Neuronal stem cell (in vitro differentiated cells): Measurements from ENCODE around the gene GLI3.

Experiments used
- DNase-seq: peaks from one replicate; pipeline ENCODE4 v3.0.0-alpha.2; 2013; ENCODE audit warnings: low spot score
- H2AFZ ChIP-seq: one replicate; pipeline ENCODE4 v1.6.1; 2013; ENCODE audit warnings: mild to moderate bottlenecking, low read length, inconsistent platforms
- H2AK5ac ChIP-seq: 2 replicates; pipeline ENCODE4 v1.6.1; 2013; ENCODE audit warnings: low read depth, mild to moderate bottlenecking, inconsistent platforms, low read length, moderate library complexity, mixed read lengths
- H2BK120ac ChIP-seq: 2 replicates; pipeline ENCODE4 v1.6.1; 2013; ENCODE audit warnings: low read depth, mild to moderate bottlenecking, inconsistent platforms, low read length, moderate library complexity, mixed read lengths
- H2BK12ac ChIP-seq: one replicate; pipeline ENCODE4 v1.6.1; 2013; ENCODE audit warnings: low read length, inconsistent platforms
- H2BK15ac ChIP-seq: 2 replicates; pipeline ENCODE4 v1.6.1; 2013; ENCODE audit warnings: mild to moderate bottlenecking, low read length, inconsistent platforms, mixed read lengths
- H2BK5ac ChIP-seq: one replicate; pipeline ENCODE4 v1.6.1; 2013; ENCODE audit warnings: inconsistent platforms, mild to moderate bottlenecking, low read length, moderate library complexity
- H3K14ac ChIP-seq: one replicate; pipeline ENCODE4 v1.6.1; 2013; ENCODE audit warnings: low read length, inconsistent platforms
- H3K18ac ChIP-seq: 2 replicates; pipeline ENCODE4 v1.6.1; 2013; ENCODE audit warnings: low read length, inconsistent platforms
- H3K23ac ChIP-seq: 2 replicates; pipeline ENCODE4 v1.6.1; 2013; ENCODE audit warnings: low read depth, mild to moderate bottlenecking, mixed read lengths, low read length, inconsistent platforms; ENCODE audit not compliant: poor library complexity
- H3K27ac ChIP-seq: replicated peaks from 3 replicates; pipeline ENCODE4 v1.5.1; 2013; ENCODE audit warnings: low read length, inconsistent platforms
- H3K27me3 ChIP-seq, 3 experiments: 2 replicates each; pipeline ENCODE4 v1.6.1; 2013; ENCODE audit warnings: low read length in 3 of 3, mild to moderate bottlenecking in 2 of 3, inconsistent platforms in 1 of 3, low read depth in 1 of 3, mixed read lengths in 1 of 3, moderate library complexity in 1 of 3; ENCODE audit not compliant: control insufficient read depth in 3 of 3, insufficient read depth in 3 of 3
- H3K36me3 ChIP-seq, 2 donors: replicated peaks in 1 of 2; 2 replicates each; pipeline ENCODE4 v1.6.1; 2013; ENCODE audit warnings: low read length in 2 of 2; ENCODE audit not compliant: control insufficient read depth in 2 of 2, insufficient read depth in 2 of 2
- H3K4ac ChIP-seq: 2 replicates; pipeline ENCODE4 v1.6.1; 2013; ENCODE audit warnings: inconsistent platforms, mild to moderate bottlenecking, low read length, moderate library complexity
- H3K4me1 ChIP-seq, 2 donors: 1 replicate in 1 of 2; 2 replicates in 1 of 2; pipeline ENCODE4 v1.6.1; 2013; ENCODE audit warnings: low read length in 2 of 2, low read depth in 1 of 2; ENCODE audit not compliant: control insufficient read depth in 2 of 2, insufficient read depth in 1 of 2
- H3K4me2 ChIP-seq: one replicate; pipeline ENCODE4 v1.6.1; 2013; ENCODE audit warnings: mild to moderate bottlenecking, low read length, inconsistent platforms; ENCODE audit not compliant: insufficient read depth, poor library complexity, severe bottlenecking
- H3K4me3 ChIP-seq, 2 donors: 2 replicates each; pipeline ENCODE4 v1.5.1; 2013; ENCODE audit warnings: low read length in 2 of 2, mild to moderate bottlenecking in 2 of 2, inconsistent platforms in 1 of 2, moderate library complexity in 1 of 2
- H3K79me1 ChIP-seq: one replicate; pipeline ENCODE4 v1.6.1; 2013; ENCODE audit warnings: low read depth, mild to moderate bottlenecking, inconsistent platforms, low read length, moderate library complexity
- H3K9ac ChIP-seq: one replicate; pipeline ENCODE4 v1.6.1; 2013; ENCODE audit warnings: mild to moderate bottlenecking, low read depth, low read length, inconsistent platforms; ENCODE audit not compliant: poor library complexity
- H3K9me3 ChIP-seq, 2 donors: replicated peaks in 1 of 2; 2 replicates each; pipeline versions ENCODE3 to v1.6.1; 2013; ENCODE audit warnings: low read length in 2 of 2, mild to moderate bottlenecking in 2 of 2, inconsistent platforms in 1 of 2, low read depth in 1 of 2, mixed read lengths in 1 of 2, moderate library complexity in 1 of 2; ENCODE audit not compliant: control insufficient read depth in 2 of 2, insufficient read depth in 1 of 2
- H4K8ac ChIP-seq: one replicate; pipeline ENCODE4 v1.6.1; 2013; ENCODE audit warnings: low read depth, mild to moderate bottlenecking, inconsistent platforms, low read length, moderate library complexity
- H4K91ac ChIP-seq: one replicate; pipeline ENCODE4 v1.6.1; 2013; ENCODE audit warnings: low read length, low read depth, mild to moderate bottlenecking, inconsistent platforms; ENCODE audit not compliant: poor library complexity
- WGBS, 2 donors: extraction: QIAGEN DNeasy Blood & Tissue Kit; methylation state at CpG; one replicate each; pipeline ENCODE4 v1.1.7; 2013; ENCODE audit warnings: missing lambda C conversion rate in 2 of 2, mixed read lengths in 1 of 2; ENCODE audit not compliant: insufficient read length in 2 of 2, insufficient replicate concordance in 1 of 2; ENCODE audit errors: extremely low coverage in 2 of 2; 5-methylcytosine and 5-hydroxymethylcytosine counted together

Gene GLI3

DNA sequence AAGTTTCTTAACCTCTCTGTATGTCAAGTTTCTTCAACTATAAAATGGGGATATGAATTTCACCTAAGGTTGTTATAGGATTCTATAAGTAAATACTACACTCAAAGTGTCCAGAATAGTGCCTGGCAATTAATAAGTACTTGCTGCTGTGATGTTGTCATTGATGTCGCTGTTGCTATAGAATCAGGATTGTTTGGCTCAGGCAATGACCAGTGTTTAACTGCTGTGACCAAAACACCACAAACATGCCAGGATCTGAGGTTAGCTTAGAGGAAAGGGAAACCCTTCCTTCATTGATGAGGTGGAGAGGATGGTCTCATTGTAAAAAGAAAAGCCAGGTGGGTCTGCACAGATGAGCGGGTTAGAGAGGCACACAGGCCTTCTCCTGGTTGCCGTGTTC is 311.1 kb downstream of the GLI3 start:
- no peaks in the 10 kb centered on the region for H3K36me3 ChIP-seq
- H3K4me1 ChIP-seq: peaks cover 0 to 2% of the 10 kb centered on the region in 2 donors
- H2AK5ac ChIP-seq: no peak overlapping the region
- H4K91ac ChIP-seq: no peak overlapping the region
- no peak for DNase-seq
- H2BK120ac ChIP-seq: no peak overlapping the region
- no peak overlapping the region for H3K18ac ChIP-seq
- no peak overlapping the region for H2BK15ac ChIP-seq
- H4K8ac ChIP-seq: no peak overlapping the region
- no peak overlapping the region for H2BK12ac ChIP-seq
- no peaks in the 10 kb centered on the region for H3K9me3 ChIP-seq
- no CpG with 5 or more reads among the region's 3 CpGs for WGBS, 2 donors
- no peak overlapping the region for H2BK5ac ChIP-seq
- no peak overlapping the region for H3K4me2 ChIP-seq
- H3K27me3 ChIP-seq: no peaks in the 10 kb centered on the region
- no peak overlapping the region for H3K23ac ChIP-seq
- no peaks in the 10 kb centered on the region for H3K79me1 ChIP-seq
- no peak overlapping the region for H3K14ac ChIP-seq
- H3K4me3 ChIP-seq: no peak overlapping the region
- H3K9ac ChIP-seq: no peak overlapping the region
- no peak overlapping the region for H3K4ac ChIP-seq
- H2AFZ ChIP-seq: no peak overlapping the region
- no peak overlapping the region for H3K27ac ChIP-seq

DNA sequence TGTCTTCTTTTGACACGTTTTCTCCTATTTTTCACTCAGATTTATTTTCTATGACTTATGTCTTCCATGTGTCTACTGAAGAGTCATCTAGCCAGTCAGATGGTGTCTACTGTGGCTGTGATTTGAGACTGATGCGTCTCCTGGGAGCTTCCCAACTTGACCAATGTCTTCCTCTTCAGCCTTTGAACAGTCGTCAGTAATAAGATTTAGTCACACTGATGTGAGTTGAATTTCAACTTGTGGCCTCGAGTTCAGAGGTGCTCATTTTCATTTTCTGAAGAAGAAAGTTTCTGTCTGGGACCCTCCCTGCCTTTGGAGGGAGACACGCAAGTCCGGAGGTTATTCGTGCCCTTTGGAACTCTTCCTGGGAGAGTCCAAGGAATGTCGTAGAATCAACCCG is 312.2 kb downstream of the GLI3 start:
- Histone ChIP-seq H4K8ac (no peak overlapping the region), H2BK120ac (no peak overlapping the region), H2BK15ac (no peak overlapping the region), H3K27ac (no peak overlapping the region), H3K4me2 (no peak overlapping the region), H3K4me3 (no peak overlapping the region), H3K79me1 (no peaks in the 10 kb centered on the region), H3K9ac (no peak overlapping the region), H2AK5ac (no peak overlapping the region), H3K18ac (no peak overlapping the region), H2BK12ac (no peak overlapping the region), H3K9me3 (no peaks in the 10 kb centered on the region), H3K36me3 (no peaks in the 10 kb centered on the region), H3K4me1 (peaks cover 0 to 2% of the 10 kb centered on the region in 2 donors), H2AFZ (no peak overlapping the region), H2BK5ac (no peak overlapping the region), H3K27me3 (no peaks in the 10 kb centered on the region), H3K23ac (no peak overlapping the region), H4K91ac (no peak overlapping the region), H3K14ac (no peak overlapping the region), H3K4ac (no peak overlapping the region)
- no peak for DNase-seq
- WGBS, 2 donors: no CpG with 5 or more reads among the region's 9 CpGs

DNA sequence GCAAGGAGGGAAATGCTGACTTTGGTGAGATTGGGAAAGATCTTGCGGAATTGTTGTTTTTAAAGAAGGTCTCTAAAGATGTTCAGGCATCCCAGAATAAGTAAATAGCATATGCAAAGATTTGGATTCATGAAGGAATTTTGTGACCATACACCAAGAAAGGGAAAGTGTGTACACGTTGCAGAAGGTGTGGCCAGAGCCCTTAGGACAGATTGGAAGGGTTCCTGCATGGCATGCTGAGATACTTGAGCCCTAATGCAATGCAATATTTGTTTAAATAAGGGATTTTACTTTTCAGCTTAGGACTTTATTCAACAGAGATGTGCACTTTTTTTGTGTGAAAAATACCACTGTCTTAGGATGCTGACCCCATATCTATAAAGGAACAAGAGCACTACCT is 314.6 kb downstream of the GLI3 start:
- Histone ChIP-seq H3K4me2 (no peak overlapping the region), H3K27ac (no peak overlapping the region), H4K8ac (no peak overlapping the region), H3K4me1 (no peaks in the 10 kb centered on the region), H2AFZ (no peak overlapping the region), H3K9ac (no peak overlapping the region), H3K4ac (no peak overlapping the region), H2BK120ac (no peak overlapping the region), H3K18ac (no peak overlapping the region), H3K14ac (no peak overlapping the region), H3K9me3 (no peaks in the 10 kb centered on the region), H3K23ac (no peak overlapping the region), H2AK5ac (no peak overlapping the region), H4K91ac (no peak overlapping the region), H3K27me3 (no peaks in the 10 kb centered on the region), H3K36me3 (no peaks in the 10 kb centered on the region), H3K4me3 (no peak overlapping the region), H3K79me1 (no peaks in the 10 kb centered on the region), H2BK5ac (no peak overlapping the region), H2BK12ac (no peak overlapping the region), H2BK15ac (no peak overlapping the region)
- DNase-seq: no peak
- no CpG with 5 or more reads among the region's 2 CpGs for WGBS, 2 donors

- Histone ChIP-seq H2AFZ (no peak overlapping the region), H3K9me3 (no peaks in the 10 kb centered on the region), H2BK5ac (no peak overlapping the region), H3K4me2 (no peak overlapping the region), H4K91ac (no peak overlapping the region), H2BK12ac (no peak overlapping the region), H3K79me1 (no peaks in the 10 kb centered on the region), H3K23ac (no peak overlapping the region), H3K4me3 (no peak overlapping the region), H2BK15ac (no peak overlapping the region), H3K36me3 (no peaks in the 10 kb centered on the region), H3K14ac (no peak overlapping the region), H4K8ac (no peak overlapping the region), H3K27ac (no peak overlapping the region), H3K9ac (no peak overlapping the region), H3K27me3 (no peaks in the 10 kb centered on the region), H2BK120ac (no peak overlapping the region), H3K4ac (no peak overlapping the region), H3K4me1 (no peaks in the 10 kb centered on the region), H2AK5ac (no peak overlapping the region), H3K18ac (no peak overlapping the region)
- no peak for DNase-seq
- WGBS, 2 donors: no CpG with 5 or more reads among the region's 3 CpGs
Measured at GRCh38 chr7:41921453-41921981, 315.5 kb downstream of the GLI3 start.
